ENCODE measurements around the gene NDUFAB1. TPM values are rescaled to one million over a fixed set of nuclear protein-coding genes. Genes with fewer than 3 reads are reported as not detected.

The NDUFAB1 gene
- total and polyA plus RNA-seq, 2 of the 13 experiments (the other 11 are each of a cell fraction or from before 2014, with no cell fraction given): 221 to 601 TPM

GRCh38 chr16:23595951-23596720, at the start of gene NDUFAB1 (continued):
- no peak for TF ChIP-seq BCLAF1 (IDR thresholded peaks at IDR 0.05)
- peak; percentile 88; the same call in 1 of the 2 replicates for TF ChIP-seq ZNF792 (CRISPR knock-in tag; IDR thresholded peaks at IDR 0.05)
- no peak for TF ChIP-seq TCF12 (IDR thresholded peaks at IDR 0.05)
- TF ChIP-seq TCF12 (CRISPR knock-in tag; IDR thresholded peaks at IDR 0.05): 0 out of 2 replicates have a peak, but pooled peaks have one; percentile 36
- no peak; the same call in 1 of the 2 replicates for TF ChIP-seq AKNA (CRISPR knock-in tag; IDR thresholded peaks at IDR 0.05; ENCODE audit: borderline replicate concordance)
- TF ChIP-seq ARHGAP35 (CRISPR knock-in tag; IDR thresholded peaks at IDR 0.05; ENCODE audit: borderline replicate concordance): peak; percentile 98
- peak; percentile 94 for TF ChIP-seq ZHX2 (IDR thresholded peaks at IDR 0.05; ENCODE audit: low read depth)
- peak; percentile 97 for TF ChIP-seq ZHX2 (CRISPR knock-in tag; IDR thresholded peaks at IDR 0.05; ENCODE audit: borderline replicate concordance)
- peak; percentile 98 for TF ChIP-seq MYPOP (CRISPR knock-in tag; IDR thresholded peaks at IDR 0.05)
- TF ChIP-seq TRIM24 (CRISPR knock-in tag; IDR thresholded peaks at IDR 0.05): no peak
- no peak; the same call in 1 of the 2 replicates for TF ChIP-seq NFIB (CRISPR knock-in tag; IDR thresholded peaks at IDR 0.05; ENCODE audit: borderline replicate concordance)
- TF ChIP-seq POGZ (CRISPR knock-in tag; IDR thresholded peaks at IDR 0.05): peak; percentile 99
- TF ChIP-seq ZNF552 (CRISPR knock-in tag; IDR thresholded peaks at IDR 0.05; ENCODE audit: borderline replicate concordance): peak; percentile 43; the same call in 1 of the 2 replicates

All from HepG2 (cell line).